NCI-H2171 (cell line): ENCODE measurements around the gene DAPK2.
A peak's percentile ranks its signal among the peaks of the same experiment; 100 is the strongest.

Experiments used
- DNase-seq: peaks from one replicate; lab custom pipeline; 2025; lab: John Stamatoyannopoulos, UW

Gene DAPK2

DNA sequence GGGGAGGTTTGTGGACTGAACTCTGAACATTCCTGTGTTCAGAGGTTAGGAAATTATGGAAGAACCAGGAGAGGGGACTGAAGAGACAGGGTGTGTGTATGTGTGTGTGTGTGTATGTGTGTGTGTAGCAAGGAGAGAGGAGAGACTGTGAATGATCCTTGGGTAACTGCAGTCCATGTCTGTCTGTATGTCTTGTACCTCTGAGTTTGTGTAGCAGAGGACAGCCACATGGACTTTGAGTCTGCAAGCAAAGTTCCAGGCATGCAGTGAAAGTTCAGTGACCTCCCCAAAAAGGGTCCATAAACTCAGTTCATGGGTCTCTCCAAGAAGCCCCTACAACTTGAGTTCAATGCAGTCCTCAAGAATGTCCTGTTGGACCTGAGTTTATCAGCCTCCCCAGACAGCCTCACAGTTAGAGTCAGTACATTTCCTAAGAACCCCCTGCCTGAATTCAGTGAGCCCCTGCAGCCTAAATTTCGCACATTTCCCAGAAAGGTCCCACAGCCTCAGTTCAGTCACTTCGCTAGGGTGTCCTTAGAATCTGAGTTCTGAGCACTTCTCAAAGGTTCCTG lies 184.3 kb downstream of the DAPK2 start:
- DNase-seq = no peak

DNA sequence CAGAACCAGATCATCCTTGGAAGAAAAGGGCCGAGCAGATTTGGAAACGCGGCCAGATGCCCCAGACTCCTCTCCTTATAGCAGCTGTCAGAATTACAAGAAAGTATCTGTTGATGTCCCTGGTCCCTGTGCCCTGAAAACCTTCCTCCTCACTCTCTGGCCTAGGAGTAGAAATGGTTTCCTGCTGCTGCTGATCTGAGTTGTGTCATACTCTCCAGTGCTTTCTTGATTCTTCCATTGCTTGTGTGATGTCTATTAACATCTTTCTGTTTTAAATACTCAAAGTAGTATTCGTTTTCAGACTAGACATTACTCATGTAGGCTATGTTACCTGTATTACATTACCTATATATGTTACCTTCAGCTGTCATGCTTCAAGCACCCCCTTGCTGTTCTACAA lies 185.7 kb downstream of the DAPK2 start:
- no peak for DNase-seq

DNA sequence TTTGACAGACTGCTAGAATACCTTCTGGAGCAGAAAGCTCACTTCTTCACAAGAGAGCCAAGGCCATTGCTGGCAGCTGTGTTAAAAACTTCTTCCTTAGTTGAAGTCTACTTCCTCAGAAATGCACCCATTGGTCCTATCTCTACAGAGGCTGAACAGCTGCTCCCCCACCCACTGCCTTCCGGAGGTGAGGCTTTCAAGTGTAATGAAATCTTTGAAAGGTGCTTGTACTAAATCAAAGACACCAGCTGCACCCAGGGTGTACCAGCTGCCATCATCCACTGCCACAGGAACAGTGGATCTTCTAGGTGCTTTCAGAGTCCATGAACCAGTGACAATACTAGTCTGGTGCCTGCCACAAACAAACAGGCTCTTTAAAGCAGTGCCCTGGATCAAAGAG lies 186.1 kb downstream of the DAPK2 start:
- peak; percentile 68 for DNase-seq

- DNase-seq = no peak
Measured at GRCh38 chr15:63858881-63859280, 187.4 kb downstream of the DAPK2 start.

DNA sequence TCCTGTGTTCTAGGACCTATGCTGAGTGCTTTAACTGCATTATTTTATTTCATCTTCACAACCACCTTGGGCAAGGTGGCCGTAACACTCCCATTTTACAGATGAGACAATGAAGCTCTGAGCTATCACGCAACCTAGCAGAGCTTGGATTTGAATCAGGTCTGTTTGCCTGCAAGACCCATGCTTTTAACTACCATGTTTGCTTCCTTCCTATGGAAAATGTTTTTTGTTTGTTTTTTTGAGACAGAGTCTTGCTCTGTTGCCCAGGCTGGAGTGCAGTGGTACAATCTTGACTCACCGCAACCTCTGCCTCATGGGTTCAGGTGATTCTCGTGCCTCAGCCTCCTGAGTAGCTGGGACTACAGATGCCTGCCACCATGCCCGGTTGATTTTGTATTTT lies 187.8 kb downstream of the DAPK2 start:
- DNase-seq = no peak

DNA sequence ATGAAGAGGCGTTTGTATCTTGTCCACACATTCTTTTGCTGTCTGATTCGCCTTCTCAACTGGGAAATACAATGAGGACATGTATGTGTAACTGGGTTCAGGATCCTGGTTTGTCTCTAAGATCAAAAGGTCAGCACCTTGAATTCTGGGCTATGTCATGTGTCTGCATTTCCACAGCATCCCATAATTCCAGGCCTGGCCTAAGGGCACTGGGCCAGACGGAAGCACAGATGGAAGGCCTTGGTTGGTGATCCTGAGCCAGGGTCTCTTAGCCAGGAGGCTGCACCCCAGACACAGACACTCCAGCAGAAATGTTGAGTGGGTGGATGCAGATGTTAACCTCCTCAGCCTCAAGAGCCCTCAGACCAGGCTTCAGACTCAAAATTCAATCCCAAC lies 188.8 kb downstream of the DAPK2 start:
- no peak for DNase-seq
